Right hindlimb (tissue), 1 donor: Measurements from ENCODE around the gene SPATA25.
"Not testable (repeated sequence)": the region's sequence is repeated elsewhere in the genome, so short reads cannot be mapped to it uniquely, and the experiment has no call there.

Source experiments
- DNase-seq: peaks from one replicate; pipeline ENCODE4 v3.0.0-alpha.2; 2018

SPATA25 gene

DNA sequence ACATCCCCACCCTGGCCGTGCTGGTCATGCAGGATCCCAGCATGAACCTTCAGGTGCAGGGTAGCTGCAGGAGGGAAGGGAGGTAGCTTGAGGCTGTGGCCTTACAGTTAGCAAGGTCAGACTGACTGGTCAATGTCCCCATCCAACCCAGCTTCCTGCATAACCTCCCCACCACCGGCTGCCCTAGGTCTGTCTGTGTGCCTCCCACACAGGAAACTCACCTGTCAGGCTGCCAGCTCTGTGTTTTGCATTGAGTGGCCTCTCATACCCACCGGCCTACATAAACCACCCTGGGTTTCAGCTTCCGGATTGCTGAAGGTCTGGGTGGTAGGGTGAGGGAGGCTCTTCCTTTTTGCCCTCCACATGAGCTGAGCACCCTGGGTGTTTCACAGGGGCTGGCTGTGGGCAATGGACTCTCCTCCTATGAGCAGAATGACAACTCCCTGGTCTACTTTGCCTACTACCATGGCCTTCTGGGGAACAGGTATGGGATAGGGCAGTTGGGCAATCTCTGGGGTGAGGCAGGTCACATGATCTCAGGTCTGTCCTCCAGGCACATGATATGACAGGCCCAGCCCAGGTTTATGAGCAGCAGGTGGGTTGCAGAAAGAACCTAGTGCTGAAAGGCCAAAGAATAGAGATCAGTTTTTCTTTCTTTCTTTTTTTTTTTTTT lies 5.5 kb upstream of the SPATA25 start:
- no peak for DNase-seq

DNA sequence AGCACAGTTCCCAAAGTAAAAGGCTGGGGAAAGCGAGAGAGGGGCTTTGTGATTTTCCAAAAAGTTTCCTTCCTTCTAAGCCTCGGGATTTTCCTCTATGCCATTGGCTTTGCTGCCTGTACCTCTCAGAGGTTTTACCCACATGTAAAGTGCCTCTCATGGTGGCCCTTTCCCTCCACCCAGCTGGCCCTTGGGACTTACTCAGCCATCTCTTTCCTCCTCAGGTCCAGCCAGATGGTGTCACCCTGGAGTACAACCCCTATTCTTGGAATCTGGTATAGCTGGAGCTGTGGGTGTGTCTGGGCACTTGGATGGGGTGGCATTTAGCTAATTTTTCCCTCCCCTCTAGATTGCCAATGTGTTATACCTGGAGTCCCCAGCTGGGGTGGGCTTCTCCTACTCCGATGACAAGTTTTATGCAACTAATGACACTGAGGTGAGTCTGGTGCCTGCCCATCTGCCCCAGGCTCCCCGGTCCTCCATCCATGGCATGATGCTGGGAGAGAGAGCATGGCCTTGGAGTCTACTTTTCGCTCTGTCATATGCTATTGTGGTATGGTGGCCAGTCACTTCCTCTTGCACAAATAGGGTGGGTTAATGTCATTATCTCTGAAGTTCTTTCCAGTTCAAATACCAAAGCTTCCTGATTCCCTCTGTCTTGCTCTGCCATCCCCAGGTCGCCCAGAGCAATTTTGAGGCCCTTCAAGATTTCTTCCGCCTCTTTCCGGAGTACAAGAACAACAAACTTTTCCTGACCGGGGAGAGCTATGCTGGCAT lies 4.8 kb upstream of the SPATA25 start:
- no peak for DNase-seq

DNA sequence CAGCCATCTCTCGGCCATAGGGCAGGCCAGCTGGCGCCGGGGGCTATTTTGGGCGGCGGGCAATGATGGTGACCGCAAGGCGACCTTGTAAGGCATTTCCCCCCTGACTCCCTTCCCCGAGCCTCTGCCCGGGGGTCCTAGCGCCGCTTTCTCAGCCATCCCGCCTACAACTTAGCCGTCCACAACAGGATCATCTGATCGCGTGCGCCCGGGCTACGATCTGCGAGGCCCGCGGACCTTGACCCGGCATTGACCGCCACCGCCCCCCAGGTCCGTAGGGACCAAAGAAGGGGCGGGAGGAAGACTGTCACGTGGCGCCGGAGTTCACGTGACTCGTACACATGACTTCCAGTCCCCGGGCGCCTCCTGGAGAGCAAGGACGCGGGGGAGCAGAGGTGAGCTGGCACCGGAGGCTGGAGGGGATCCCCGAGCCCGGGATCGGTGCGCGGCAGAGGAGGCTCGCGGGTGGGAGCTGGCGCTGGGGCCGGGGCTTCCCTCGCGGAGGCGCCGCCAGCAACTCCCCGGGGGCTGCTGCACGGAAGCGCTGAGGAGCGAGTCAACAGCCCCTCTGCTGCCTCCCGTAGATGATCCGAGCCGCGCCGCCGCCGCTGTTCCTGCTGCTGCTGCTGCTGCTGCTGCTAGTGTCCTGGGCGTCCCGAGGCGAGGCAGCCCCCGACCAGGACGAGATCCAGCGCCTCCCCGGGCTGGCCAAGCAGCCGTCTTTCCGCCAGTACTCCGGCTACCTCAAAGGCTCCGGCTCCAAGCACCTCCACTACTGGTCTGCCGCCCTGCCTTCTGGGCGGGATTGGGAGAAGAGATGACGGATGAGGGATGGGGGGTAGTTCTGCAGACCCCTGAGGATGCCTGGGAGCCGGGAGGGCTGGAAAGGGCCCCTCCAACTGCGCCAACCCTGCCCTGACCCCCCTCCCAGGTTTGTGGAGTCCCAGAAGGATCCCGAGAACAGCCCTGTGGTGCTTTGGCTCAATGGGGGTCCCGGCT lies 3.9 kb upstream of the SPATA25 start, which contains the start of the genes CTSA and NEURL2:
TSS of gene CTSA (plus strand) at position 351 of the 999 bp plus-strand sequence. CDS start at position 585, 234 bp downstream.
TSS of gene NEURL2 (minus strand) at position 224 of the 999 bp plus-strand sequence. CDS start at position 7, 217 bp downstream.
- DNase-seq, result peak; percentile 94

DNA sequence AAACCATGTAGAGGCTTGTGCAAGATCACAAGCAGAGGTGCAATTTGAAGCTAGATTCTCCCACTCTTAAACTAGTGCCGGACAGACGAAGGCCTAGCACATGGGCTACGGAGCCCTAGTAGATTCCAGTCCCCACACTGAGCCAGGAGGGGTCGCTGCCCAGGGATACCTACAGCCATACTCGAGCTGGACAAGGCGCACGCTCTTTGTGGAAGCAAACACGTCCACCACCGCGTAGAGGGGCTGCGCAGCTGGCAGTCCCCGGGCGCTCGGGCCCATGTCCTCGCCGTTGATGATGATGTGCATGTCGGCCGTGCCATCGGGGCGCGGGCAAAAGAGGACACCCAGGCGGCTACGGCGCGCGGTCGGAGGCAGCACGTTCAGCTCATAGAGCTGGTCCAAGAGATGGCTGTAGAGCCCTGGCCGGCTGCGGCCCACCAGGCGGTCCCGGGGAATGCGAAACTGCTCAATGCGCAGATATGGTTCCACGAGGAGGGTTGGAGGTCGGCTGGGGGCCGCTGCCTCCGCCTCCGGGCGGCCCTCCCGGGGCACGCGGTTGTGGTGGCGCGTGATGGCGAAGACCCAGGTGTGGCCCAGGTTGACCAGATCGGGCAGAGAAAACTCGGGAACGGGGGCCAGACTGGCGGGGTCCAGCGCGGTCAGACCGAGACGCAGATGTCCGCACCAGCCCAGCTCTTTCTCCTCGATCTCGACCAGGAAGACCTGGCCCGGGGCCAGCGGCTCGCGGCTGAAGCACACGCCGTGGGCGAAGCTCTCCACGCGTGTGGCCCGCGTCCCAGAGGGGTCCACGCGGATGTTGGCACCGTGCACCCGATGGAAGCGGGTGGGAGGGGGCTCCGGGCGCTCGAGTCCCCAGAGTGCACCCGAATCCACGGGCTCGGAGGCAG lies 2.9 kb upstream of the SPATA25 start:
- peak; percentile 92 for DNase-seq

DNA sequence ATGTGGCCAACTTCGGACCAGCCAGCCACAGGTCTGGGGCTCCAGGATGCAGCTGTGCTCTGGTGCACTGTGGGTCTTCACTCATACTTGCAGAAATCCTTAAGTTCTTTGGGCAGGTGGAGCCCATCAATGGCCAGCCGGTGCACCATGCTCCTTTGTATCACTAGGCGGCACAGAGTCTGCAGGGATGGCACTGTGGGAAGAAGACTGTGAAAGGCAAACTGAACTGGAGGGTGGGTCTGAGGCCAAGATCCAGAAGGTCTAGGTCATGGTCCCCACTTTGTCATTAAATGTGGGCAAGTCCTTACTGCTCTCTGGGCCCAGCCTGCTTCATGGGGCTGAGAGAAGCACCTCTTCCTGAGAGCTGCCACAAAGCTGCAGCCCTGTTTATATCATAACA lies 1.3 kb upstream of the SPATA25 start:
- no peak for DNase-seq

DNA sequence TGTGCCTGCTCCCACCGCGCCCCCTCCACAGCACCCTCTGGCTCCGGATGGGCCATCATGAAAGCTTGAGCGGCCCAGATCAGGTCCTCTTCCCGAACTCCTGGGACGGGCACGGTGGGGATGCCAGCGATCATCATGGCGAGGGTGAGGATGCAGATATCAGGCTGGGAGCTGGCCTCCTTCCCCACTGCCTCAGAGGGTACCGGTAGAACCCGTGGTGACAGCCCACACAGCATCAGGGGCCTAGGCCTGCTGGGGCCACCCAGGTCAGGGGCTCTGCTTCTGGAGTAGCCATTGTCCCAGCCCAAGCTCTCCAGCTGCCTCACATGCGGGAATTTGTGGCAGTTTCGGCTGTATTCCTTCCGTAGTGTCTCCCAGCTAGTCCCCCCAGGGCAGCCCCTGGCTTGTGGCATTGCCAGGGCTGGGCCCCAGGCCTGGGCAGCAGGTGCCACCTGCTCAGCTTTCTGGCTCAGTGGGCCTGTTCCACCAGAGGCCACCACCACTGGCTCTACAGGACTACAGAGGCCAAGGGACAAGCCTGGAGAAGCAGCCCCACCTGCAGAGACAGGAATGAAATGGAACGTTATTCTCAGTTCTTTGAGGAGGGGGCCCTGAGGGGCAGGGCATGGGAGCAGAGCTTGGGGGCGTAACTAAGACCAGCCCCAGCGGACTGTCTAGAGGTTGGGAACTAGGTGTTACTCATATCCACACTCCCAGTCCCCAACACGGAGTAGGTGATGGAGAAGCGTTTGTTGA lies 654 bp downstream of the SPATA25 start:
- no peak for DNase-seq

DNA sequence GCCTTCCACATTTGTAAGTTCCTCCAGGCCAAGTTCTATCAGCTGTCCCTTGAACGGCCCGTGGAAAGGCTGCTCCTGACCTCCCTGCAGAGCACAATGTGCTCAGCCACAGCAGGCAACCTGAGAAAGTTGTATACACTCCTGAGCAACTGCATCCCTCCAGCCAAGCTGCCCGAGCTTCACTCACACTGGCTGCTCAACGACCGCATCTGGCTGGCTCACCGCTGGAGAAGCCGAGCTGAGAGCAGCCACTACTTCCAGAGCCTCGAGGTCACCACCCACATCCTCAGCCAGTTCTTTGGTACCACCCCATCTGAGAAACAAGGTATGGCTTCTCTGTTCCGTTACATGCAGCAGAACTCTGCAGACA lies 4.3 kb downstream of the SPATA25 start:
- no peak for DNase-seq

DNA sequence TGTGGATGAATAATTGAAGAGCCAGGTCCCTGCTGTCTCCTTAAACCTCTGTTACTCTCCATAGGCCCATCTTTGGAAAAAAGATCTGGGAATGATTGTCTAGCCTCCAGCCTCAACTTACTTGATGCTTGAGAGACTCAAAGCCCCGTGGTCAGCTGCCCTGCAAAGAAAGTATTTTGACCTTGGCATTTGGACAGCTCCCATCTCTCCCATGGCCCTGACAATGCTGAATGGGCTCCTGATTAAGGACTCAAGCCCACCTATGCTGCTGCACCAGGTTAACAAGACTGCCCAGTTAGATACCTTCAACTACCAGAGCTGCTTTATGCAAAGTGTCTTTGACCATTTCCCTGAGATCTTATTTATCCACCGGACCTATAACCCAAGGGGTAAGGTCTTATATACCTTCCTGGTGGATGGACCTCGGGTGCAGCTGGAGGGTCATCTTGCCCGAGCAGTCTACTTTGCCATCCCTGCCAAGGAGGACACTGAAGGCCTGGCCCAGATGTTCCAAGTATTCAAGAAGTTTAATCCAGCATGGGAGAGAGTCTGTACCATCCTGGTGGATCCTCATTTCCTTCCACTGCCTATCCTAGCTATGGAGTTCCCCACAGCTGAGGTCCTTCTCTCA lies 4.8 kb downstream of the SPATA25 start:
- no peak for DNase-seq

DNA sequence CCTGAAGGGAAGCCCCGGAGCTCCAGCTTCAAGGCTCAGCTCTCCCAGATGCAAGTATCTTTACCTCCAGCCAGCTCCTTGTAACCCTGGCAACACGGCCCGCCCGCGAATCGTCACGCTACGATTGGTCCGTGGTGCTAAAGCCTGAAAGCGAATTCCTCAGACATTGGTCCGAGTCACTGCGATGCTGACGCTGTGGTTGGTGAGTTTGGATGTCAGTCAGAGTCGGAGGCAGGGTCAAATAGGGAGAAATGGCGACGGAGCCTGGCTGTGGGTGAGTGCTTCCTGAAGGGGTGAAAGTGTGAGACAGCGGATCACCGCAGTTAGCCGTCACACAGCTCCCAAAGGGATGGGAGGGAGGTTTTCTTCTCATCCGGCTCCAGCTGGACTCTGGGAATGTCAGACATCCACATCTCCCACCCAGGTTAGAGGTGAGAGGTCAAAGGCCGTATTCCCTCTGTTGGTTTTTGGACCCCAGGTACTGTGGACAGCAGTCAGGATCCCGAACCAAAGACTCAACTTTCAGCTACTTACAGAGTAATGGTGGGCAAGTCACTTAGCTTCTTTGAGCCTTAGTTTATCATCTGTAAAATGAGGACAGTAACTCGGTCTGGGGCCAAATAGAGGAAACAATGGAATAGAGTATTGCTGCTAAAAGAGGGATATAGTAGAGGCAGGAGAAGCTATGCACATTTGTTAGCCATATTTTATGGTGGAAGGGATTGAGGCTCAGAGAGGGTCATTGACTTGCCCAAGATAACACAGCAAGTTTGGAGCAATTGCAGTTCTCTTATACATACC lies 6.2 kb downstream of the SPATA25 start, which contains the start of gene ZSWIM1:
TSS of gene ZSWIM1 (plus strand) at position 240 of the 801 bp plus-strand sequence. CDS start 1,366 bp downstream, outside the sequence.
- peak; percentile 100 for DNase-seq

DNA sequence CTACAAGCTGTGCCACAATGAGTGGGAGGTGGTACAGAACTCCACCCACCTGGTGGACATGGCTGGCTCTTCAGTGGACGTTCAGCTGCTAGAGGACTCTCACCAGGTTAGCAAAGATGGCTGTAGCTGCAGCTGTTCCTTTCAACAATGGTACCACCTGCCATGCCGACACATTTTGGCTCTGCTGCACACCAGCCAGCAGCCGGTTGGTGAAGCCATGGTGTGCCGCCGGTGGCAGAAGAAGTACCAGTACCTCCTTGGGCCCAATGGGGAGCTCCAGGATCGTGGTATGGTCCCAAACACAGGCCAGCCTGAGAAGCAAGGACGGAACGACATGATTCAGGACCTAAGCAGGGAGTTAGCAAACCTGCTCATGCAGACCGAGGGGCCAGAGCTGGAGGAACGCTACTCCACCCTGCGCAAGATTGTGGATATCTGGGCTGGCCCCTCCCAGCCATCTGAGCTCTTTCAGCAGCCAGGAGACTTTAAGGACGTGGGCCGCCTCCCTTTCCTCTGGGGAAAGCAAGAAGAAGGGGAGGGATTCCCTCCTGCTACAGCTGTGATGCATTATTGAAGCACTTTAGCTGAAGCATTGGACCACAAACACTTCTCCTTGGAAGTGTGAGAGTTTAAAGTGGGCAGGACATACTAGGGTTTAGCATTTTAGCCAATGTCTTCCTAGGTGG lies 9.2 kb downstream of the SPATA25 start:
- DNase-seq, result no peak

DNA sequence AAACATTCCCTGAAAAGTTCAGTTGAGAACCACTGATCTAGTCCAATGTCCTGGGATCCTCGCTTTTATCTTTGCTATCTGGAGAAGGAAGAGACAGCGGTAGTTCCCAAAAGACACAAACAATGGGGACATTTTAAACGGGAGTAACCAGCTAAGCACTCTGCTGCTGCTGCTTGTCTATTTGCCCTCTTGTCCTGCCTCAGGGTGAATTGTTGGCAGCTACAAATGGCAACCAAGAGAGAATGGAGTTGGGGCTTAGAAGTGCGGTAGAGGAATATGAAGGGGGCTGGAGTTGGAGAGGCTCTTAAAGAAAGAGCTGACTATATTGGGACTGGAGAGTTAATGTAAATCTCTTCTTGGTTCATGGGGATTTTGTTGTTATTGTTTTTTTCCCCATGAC lies 12.8 kb downstream of the SPATA25 start:
- no peak for DNase-seq

DNA sequence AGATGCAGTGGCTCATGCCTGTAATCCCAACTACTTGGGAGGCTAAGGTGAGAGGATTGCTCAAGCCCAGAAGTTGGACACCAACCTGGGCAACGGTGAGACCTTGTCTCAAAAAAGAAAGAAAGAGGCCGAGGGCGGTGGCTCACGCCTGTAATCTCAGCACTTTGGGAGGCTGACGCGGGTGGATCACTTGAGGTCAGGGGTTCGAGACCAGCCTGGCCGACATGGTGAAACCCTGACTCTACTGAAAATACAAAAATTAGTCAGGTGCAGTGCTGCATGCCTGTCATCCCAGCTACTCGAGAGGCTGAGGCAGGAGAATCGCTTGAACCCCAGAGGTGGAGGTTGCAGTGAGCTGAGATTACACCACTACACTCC lies 13.3 kb downstream of the SPATA25 start:
- not testable (repeated sequence) for DNase-seq

DNA sequence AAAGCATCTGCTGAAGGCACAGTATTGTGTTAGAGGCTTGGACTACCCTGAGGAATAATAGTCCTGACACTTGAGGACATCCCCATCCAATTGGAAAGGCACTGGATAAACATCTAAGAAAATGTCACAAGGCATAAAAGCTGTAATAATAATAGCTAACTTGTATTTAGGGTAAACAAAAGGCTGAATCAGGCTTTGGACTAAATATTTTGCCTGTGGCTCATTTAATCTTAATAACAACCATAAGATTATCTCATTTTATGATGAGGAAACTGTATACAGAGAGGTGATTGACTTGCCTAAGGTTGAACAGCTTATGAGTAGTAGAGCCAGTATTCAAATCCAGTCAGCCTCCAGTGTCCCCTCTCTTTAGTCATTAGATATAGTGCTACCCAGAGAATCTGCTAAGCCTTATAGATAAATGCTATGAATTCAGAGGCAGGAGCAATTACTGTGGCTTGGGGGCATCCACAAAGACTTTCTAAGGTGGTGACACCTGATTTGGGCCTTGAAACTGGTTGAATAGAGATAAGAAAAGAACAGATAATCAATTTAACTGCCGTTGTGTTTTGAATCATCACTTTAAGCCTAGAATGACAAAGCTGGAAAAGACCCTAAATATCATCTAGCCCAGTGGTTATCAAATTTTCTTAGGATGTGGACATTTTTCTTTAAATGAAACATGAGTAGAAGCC lies 13.9 kb downstream of the SPATA25 start:
- no peak for DNase-seq

DNA sequence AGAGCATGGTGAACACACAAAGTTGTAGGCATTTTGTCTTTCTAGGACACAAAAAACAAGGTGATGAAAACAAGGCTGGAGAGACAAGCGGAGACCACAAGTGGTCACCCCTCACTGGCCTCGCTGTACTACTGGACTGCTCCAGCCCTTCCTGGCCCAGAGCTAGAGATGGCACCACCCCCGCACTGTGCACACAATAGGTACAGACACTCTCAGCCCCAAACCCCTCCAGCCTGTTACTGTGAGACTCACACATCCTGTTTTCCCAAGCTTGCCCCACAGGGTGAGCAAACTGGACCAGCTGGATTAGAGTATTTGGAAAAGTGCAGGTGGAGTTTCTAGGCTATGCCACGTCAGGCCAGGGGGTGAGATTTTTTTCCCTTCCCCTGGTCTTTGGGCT lies 14.8 kb downstream of the SPATA25 start:
- DNase-seq, result no peak

DNA sequence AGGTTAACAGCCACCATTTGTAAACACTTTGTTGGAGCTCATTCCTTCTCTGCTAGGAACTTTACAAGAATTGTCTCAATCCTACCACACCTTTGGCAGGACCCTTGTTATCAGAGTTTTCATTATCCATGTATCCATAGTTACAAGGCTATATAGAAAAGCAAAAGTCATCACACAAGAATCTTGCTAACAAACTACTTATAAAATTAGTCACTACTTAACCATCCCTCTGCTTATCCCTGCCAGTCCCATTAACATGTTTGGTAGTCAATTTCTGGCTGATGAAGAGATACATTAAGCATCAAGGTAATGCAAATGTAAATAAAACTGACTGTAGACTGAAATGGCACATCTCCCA lies 19.6 kb downstream of the SPATA25 start:
- no peak for DNase-seq

DNA sequence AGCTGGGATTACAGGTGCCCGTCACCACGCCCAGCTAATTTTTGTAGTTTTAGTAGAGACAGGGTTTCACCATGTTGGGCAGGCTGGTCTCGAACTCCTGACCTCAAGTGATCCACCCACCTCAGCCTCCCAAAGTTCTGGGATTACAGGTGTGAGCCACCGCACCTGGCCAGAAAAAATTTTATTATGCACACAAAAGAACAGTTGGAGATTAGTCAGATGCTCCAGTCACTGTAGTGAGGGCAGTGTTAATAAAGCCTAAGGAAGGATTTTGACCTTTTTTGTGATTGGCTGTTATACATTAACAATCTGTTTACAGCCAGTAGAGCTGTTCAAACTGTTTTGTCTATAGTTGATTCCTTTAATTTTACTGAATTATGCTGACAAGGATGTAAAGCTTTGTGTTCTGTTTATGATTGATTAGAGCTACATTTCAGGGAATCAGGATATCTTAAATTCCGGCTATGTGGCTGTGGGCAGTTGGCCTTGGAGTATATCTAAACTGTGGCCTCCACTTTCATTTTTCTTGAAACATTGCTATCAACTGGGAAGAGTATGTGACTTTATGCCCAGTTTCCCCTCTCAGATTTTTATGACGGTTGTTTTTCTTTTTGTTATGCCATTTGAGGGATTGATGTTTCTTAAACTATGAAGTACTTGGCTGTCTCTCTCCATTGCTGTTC lies 20.1 kb downstream of the SPATA25 start:
- no peak for DNase-seq

DNA sequence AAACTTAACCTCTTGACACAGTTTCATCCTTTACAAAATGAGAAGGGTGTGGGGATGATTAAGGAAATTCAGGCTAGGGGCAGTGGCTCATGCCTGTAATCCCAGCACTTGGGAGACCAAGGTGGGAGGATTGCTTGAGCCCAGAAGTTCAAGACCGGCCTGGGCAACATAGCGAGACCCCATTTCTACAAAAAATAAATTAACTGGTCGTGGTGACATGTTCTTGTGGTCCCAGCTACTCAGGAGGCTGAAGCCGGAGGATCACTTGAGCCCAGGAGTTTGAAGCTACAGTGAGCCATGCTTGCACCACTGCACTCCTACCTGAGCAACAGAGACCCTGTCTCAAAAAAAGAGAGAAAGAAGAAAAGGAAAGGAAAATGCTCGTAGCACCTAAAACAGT lies 21.0 kb downstream of the SPATA25 start:
- DNase-seq, result no peak
